Activated CD4-positive, alpha-beta T cell treated with anti-CD3 and anti-CD28 coated beads, Interleukin-2, Interleukin-4, amounts not matched to agents 100 ng/mL and 50 ng/mL, durations not matched to agents 16 hours and 8 hours (primary cell): ENCODE results near the gene PKHD1.
A peak's percentile ranks its signal among the peaks of the same experiment; 100 is the strongest.

ENCODE experiments used
- DNase-seq: peaks from one replicate; pipeline ENCODE4 v3.0.0-alpha.2; 2020; ENCODE audit warnings: low spot score

PKHD1 gene, protein sequence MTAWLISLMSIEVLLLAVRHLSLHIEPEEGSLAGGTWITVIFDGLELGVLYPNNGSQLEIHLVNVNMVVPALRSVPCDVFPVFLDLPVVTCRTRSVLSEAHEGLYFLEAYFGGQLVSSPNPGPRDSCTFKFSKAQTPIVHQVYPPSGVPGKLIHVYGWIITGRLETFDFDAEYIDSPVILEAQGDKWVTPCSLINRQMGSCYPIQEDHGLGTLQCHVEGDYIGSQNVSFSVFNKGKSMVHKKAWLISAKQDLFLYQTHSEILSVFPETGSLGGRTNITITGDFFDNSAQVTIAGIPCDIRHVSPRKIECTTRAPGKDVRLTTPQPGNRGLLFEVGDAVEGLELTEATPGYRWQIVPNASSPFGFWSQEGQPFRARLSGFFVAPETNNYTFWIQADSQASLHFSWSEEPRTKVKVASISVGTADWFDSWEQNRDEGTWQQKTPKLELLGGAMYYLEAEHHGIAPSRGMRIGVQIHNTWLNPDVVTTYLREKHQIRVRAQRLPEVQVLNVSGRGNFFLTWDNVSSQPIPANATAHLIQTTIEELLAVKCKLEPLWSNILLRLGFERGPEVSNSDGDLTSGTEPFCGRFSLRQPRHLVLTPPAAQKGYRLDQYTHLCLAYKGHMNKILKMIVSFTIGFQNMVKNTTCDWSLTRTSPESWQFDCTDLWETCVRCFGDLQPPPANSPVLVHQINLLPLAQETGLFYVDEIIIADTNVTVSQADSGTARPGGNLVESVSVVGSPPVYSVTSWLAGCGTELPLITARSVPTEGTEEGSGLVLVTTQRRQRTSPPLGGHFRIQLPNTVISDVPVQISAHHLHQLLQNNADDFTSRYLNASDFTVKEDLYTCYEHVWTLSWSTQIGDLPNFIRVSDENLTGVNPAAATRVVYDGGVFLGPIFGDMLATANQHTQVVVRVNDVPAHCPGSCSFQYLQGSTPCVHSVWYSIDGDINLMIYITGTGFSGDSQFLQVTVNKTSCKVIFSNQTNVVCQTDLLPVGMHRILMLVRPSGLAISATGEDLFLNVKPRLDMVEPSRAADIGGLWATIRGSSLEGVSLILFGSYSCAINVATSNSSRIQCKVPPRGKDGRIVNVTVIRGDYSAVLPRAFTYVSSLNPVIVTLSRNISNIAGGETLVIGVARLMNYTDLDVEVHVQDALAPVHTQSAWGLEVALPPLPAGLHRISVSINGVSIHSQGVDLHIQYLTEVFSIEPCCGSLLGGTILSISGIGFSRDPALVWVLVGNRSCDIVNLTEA (N-terminal part only)

DNA sequence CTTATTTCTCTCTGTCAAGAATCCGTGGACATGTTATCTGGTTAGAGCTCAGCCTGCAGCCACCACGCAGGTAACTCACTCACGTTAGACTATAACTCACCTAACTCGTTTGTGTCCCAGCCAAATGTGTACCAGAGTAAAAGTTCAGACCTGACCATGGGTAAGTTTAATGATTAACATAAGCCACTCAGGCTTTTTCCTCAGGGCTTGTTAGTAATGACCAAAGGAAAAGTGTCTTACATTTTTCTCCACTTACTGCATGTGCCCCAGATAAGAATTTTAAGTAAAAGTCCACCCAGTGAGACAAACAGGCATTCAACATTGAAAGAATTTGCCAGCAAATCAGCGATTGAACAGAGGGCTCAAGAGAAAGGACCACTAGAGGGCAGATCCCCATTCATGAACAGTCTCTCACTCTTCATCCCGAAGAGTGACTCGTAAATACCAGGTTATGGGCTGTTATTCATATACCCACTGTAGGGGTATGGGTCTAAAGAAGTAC is at the start of gene PKHD1:
Gene PKHD1, minus strand, starts transcription at position 116 of the 502 bp plus-strand sequence. CDS start 2,680 bp downstream, outside the sequence.
- peak; percentile 4 for DNase-seq

DNA sequence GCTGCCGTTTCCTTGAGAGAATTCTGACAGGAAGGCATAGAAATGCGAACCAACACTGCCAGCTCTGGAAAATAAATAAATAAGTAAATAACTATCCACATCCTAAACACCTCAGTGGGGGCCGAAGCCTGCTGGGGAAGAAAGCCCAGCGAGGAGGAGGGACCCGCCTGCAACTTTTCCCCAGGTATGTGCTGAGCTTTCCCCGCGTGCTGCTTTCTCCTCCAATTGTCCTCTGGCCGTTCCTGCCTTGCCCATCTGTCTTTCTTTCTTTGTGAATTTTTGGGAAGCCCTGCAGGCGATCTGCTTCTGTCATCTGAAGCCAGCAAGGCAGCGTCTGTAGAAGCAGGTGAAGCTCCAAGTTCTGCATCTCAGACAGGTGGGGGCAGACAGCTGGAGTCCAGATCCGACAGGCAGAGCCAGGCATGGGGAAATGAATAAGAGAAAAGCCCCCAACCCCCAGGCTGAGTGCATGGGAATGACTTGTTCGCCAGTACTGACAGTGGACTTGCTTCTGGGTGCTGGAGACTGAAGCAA is 49.6 kb upstream of the PKHD1 start:
- DNase-seq: no peak

DNA sequence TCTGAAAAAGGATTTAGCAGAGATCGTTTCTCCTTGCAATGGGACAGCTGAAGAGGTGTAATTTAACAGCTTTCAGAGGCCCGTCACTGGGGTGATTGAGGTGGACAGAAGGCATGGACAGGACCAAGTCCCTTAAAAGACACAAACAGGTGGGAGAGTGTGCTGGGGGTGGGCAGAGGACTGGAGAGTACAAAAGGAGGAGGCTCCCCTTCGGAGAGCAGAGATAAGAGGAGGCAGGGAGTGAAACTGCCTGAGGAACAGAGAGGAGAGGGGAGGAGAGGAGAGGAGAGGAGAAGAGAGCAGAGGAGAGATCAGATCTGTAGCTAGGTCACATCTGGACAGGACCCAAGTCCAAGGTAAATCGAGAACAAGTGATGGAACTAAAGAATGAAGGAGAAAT is 48.6 kb upstream of the PKHD1 start:
- DNase-seq: no peak

DNA sequence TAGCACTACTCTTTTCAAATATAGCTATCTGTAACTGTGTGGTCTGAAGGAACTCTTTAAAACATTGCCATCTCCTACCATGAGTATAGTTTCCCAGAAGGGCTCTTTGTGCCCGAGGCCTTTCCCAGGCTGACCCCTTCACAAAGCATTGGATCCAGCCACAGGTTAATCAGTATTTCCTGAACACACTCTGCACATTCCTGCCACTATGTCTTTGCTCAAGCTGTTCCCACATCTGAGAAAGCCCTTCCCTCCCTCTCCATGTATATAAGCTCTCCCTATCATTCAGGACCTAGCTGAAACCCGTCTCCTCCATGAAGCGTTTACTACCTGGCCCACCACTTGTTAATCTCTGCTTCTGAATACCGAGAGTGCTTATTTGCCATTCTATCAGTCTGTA is 47.8 kb upstream of the PKHD1 start:
- no peak for DNase-seq

DNA sequence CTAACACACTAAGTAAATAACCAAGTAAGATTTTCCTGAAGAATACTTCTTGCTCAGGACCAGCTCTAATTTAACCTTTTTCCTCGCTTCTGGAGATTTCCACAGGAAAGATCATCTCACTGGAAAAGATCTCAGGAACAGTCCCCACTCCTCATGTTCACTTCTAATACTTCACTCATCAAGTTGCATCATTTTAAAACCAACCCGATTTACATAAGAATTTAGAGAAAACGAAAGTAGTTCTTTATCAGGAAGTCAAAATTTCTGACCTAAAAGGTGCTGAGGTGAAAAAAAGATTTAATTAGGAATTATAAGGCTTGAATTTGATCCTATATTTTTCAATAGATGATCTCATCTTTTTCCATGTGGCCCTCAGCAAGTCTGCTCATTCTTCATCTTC is 46.6 kb upstream of the PKHD1 start:
- no peak for DNase-seq

DNA sequence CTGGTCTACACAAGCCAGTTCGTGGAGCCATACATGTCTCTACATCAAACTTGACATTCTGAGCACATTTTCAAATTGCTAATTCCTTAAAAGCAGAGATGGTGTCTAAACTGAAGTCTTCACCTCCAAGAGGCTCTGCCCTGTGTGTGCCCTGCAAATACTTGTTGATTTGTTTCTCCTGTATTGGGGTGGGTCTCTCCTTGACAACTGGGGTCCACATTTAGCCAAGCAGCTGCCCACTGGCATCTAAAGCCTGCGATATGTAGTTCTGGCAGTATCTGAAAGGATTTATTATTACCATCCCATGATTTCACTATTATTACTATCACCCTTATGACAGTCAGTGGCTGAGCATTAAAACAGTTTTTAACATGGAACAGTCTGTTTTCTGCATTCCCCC is 45.9 kb upstream of the PKHD1 start:
- no peak for DNase-seq

DNA sequence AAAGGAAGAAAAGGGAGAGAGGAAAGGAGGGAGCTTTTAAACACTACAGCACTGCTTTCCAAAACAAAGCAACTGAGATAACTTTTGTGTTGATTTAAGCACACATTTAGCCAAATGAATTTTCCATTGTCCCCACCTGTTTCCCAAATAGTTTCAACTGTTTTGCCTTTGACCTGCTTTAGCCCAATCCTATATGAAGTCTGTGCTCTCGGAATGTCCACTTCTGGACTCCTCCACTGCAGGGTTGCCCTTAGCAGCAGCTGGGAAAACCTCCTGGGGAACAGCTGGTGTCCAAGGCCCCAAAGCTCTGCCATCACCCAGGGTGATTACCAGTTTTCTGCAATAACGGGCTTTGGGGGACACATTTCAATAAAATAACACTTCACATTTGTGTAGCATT is 44.9 kb upstream of the PKHD1 start:
- DNase-seq: no peak

DNA sequence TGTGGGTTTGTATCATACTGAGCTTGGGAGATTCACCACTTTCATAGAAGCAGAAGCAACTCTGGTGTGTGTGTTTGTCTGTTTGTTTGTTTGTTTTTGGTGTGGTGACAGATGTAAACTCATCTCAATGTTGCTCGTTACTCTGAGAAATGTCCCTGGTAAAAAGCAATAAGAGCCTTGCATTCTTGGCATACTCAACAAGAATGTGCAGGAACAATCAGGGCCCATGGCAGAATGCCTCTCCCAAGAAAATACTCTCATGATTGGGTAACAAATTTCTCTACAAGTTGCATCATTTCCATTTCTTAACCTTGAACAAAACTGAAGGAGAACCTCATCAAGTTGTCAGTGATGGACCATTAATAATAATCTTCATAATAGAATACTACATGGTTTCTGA is 43.0 kb upstream of the PKHD1 start:
- DNase-seq: no peak

DNA sequence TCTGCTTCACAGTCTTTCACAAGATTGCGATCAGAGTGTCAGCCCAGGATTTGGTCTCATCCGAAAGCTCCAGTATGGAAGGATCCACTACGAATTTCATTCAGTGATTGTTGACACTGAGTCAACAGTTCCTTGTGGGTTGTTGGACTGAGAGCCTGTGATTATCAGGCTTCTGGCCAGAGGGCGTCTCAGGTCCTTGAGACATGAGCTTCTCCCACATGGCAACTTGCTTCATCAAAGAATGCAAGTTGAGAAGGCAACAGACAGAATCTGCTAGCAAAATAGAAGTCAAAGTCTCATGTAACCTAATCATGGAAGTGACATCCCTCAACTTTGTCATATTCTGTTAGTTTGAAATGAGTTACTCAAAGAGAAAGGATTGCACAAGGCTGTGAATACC is 40.5 kb upstream of the PKHD1 start:
- no peak for DNase-seq

DNA sequence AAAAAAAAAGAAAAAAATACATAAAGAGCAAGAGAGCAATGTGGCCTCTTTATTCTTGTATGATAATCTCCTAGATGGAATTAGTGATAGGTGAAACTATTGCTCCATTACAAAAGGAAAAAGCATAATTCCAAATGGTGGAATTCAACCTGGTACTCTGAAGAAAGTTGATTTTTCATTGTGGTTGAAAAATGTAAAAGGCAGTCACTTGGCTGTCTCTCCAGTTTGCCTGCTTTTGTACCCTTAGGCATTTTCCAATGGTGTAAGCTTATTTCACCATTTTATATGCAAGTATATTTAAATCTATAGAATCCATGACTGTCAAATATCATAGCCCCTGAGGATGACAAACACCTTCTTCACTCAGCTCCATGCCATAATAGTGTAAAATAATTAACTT is 38.8 kb upstream of the PKHD1 start:
- no peak for DNase-seq

DNA sequence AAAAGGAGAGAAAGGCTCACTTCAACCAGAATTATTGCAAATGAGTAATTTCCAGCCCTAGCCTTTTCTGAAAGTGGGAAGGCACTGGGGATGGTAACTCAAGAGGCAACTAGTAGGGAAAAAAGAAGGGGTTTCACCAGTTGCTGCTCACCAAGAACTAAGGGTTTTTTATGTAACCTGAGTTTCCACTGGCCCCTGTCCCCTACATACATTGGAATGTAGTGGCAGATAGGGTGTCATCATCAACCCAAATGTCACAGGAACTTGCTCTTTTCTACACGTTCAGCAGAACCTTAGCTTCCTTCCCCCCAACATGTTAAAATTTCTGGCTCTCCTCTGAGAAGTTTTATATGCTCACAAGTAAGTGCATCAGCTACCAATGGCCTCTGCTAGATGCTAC is 38.2 kb upstream of the PKHD1 start:
- DNase-seq: no peak

DNA sequence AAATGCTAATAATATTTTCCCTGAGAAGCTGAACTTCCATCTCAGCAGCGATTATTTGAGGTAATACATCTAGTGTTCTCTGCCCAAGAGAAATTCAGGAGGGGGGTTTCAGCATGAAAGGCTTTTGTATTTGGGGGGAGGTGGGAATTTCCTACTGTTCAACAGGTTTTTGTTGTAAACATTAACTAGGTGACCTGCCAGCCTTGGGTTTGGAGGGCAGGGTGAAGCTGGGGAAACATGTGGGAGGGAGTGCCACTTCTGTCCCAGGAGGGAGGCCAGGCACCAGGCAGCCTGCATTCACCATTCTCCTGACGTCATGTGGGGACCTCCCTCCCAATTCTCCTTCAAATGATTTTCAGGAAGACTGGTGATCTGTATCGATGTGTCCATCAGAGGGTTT is 37.7 kb upstream of the PKHD1 start:
- DNase-seq: no peak

DNA sequence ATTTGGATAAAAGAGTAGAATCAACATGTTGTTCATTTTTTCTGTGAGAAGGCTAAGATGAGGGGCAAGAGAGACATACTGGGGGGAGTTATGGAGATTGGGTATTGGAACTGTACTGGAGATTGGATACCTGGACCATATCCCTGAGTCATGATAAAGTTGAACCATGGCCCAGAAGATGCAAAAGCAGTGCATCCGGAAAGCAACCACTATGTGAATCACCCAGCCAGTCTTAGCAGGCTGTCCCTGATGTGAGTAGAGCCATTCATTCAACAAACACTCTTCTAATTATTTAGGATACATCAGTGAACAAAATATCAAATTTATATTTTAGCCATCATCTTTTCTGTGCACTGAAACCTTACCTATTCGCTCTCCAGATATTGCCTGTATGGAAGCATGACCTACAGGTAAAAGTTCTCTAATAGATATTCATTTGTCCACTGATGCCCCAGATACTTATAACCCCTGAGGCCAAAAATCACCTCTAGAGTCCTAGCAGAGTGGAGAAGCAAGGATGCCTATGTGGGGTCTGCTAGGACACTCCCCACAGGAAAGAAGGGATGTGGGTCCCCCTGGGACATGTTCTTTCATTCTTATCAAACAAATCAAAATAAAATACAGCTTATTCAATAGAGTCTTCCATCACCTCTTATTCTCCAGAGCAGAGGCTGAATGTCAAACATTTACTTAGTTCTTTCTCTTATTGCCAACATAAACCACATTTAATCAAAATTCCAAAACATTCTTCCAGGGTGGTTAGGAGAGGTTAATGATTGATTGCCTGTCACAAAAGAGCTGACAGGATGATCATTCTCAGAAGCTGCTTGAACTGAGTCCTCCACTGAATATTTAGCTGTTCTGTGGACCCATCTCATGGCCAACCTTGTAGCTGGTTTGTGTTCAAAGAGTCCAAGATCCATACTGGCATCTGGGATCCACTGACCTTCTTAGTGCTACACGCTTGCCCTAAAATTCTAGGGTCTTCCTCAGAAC is 37.0 kb upstream of the PKHD1 start:
- no peak for DNase-seq

DNA sequence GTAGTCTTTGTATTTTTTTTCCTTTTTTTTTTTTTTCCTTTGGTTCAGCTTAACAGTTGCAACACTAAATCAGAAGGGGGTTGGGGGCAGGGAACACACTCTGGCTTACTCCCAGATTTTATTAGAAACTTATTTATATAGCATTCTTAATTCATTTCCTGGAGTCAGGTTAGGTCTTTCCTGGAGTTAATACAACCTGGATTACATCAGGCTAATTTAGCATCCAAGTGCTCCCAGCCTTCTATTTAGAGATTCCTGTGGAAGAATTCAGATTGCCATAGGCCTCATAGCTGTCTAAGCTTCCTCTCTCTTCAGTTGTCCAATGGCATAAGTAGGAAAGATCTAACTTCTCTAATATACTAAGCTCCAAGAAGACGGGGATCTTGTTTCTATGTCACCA is 35.8 kb upstream of the PKHD1 start:
- DNase-seq: no peak

DNA sequence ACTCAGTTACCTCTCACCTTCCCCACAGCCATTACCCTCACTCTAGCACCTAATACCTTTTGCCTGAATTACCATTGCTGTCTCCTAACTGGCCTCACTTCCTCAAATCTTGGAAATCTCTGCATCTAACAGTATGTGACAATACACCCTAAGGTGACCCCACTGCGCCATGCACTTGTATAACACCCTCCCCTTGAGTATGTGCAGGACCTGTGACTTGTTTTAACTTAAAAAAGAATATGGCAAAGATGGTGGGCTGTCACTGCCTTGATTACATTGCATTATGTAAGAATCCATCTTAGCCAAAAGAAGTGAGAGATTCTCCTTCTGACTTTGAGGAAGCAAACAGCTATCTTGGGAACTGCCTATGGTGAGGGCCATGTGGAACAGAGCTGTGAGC is 29.9 kb upstream of the PKHD1 start:
- no peak for DNase-seq

DNA sequence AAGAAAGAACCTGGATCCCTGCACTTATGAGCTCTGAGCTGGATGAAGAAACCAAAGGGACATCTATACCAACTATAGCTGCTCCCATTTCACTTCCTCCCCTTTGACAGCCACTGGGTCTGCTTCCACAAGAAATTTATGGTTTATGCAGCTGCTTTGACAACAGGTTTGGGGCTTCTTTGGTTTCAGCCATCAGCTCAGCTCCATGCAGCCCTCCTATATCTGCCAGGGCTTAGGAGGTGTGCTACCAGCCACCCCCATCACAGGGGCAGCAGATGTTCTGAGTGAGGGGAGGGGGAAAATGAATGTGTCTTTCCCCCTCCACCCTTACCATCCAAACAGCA is 29.2 kb upstream of the PKHD1 start:
- no peak for DNase-seq

DNA sequence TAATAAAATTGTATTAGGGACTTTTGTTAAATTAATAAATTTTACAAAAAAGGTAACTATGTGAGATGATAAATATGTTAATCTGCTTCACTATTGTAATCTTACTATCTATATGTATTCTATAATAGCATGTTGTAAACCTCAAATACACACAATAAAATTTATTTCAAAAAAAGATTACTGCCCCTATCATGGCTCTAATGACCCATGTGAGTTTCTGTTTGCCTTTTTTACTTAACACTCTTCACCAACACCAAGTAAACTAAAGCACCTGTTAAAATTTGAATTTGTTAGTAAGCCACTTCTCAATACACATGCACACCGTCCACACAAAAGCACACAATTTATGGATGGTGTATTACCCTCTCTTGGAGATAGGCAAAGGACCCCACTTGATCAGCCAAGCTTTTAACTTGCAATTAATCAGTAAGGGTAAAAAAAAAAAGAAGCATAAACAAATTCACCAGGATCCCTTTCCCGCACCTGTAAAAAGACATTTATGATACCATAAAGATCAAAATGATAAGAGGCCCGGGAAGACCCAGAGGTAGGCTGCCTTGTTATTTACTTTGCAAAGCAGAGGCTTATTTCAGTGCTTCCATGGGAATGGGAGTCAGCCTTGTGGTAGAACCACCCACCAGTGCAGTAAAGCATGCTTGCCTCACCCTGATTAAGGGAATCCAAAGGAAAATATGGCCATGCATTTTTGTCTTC is 28.6 kb upstream of the PKHD1 start:
- DNase-seq: no peak

DNA sequence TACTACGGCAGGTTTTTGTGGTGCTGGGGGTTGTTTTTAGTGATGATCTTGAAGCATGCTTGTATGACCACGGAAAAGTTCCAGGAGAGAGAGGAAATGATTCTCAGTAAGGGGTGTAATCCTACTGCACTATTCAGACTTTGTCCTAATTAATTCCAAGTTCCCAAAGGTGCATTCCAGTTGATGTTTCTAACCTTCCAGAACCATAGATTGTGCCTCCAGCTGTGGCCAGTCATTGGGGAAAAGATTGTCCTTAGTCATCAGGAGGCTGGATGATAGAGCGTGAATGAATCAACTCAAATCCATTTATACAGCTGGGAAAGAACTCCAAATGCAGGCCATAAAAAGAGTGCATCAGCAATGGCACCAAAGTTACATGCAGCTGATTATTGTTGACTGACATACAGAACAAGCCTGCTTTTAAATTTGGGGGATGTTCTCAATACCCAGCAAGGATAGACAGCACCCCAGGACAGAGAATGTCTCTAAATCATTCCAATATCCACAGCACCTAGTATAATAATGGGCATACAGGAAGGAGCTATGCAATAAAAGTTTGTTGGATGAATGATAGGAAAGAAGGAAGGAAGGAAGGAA is 27.8 kb upstream of the PKHD1 start:
- no peak for DNase-seq

DNA sequence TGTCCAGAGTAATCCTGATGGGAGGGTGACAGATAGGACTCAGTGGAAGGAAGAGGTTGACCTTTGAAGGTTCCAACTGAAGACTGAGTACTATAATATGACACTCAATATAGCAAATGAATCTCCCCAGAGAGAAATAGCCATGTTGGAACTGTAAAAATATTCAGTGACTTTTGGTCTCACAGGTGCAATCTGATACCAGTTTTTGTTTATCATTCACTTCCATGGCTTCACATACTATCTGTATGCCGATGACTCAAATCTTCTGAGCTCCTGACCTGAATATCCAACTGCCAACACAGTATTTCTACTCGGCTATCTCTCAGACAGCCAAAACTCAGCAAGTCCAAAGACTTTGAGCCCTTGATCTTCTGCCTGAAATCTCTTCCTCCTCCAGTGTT is 21.8 kb upstream of the PKHD1 start:
- DNase-seq: no peak

DNA sequence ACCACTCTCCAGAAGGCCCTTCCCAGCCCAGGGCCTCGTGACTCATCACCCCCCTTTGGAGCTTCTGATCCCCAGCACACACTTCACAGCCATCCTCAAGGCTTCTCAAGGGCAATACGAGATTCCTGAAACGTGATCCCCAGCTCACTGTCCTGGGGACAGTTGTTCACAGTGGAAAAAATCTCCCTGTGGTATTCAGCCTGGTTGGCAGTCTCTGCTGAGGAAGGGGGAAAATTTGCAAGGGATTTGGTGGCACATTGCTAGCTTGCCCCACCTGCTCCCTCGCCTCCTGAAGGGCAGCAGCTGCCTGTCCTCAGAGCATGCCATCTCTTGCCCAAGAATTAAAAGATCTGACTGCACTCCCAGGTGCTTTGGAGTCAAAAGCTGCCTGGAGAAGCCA is 20.7 kb upstream of the PKHD1 start:
- DNase-seq: no peak
